H9 (cell line): ENCODE results near the gene NRIP3. TPM values are rescaled to one million over a fixed set of nuclear protein-coding genes. Genes with fewer than 3 reads are reported as not detected.
A peak's percentile ranks its signal among the peaks of the same experiment; 100 is the strongest.
"Not testable (repeated sequence)": the region's sequence is repeated elsewhere in the genome, so short reads cannot be mapped to it uniquely, and the experiment has no call there.

Source experiments
- DNase-seq: peaks from one replicate; pipeline ENCODE4 v3.0.0-alpha.2; 2017
- H2AFZ ChIP-seq: one replicate; pipeline ENCODE4 v1.6.1; 2013; ENCODE audit warnings: mild to moderate bottlenecking, low read length, control low read depth, moderate library complexity
- H2AK5ac ChIP-seq: 2 replicates; pipeline ENCODE4 v1.6.1; 2013; ENCODE audit warnings: low read length, control low read depth, mixed read lengths; ENCODE audit not compliant: insufficient read length
- H2BK120ac ChIP-seq: one replicate; pipeline ENCODE4 v1.6.1; 2013; ENCODE audit warnings: low read depth, mild to moderate bottlenecking, low read length, control low read depth, inconsistent platforms; ENCODE audit not compliant: poor library complexity, severe bottlenecking
- H2BK12ac ChIP-seq: 2 replicates; pipeline ENCODE4 v1.6.1; 2013; ENCODE audit warnings: low read length, control low read depth, mixed read lengths, low read depth; ENCODE audit not compliant: insufficient read length
- H2BK15ac ChIP-seq: 2 replicates; pipeline ENCODE4 v1.6.1; 2013; ENCODE audit warnings: low read depth, low read length, control low read depth
- H2BK20ac ChIP-seq: one replicate; pipeline ENCODE4 v1.6.1; 2013; ENCODE audit warnings: low read depth, mild to moderate bottlenecking, low read length, control low read depth, inconsistent platforms; ENCODE audit not compliant: poor library complexity, severe bottlenecking
- H2BK5ac ChIP-seq: 2 replicates; pipeline ENCODE4 v1.6.1; 2013; ENCODE audit warnings: low read length, control low read depth, mixed read lengths; ENCODE audit not compliant: insufficient read length
- H3K14ac ChIP-seq: 2 replicates; pipeline ENCODE4 v1.6.1; 2013; ENCODE audit warnings: low read length, control low read depth; ENCODE audit not compliant: insufficient read depth
- H3K18ac ChIP-seq: 2 replicates; pipeline ENCODE4 v1.6.1; 2013; ENCODE audit warnings: low read depth, mild to moderate bottlenecking, mixed read lengths, low read length, control low read depth; ENCODE audit not compliant: insufficient read length
- H3K23ac ChIP-seq: 2 replicates; pipeline ENCODE4 v1.6.1; 2013; ENCODE audit warnings: low read length, control low read depth, mixed read lengths, low read depth; ENCODE audit not compliant: insufficient read length
- H3K23me2 ChIP-seq: 2 replicates; pipeline ENCODE4 v1.6.1; 2013; ENCODE audit warnings: low read depth, mild to moderate bottlenecking, mixed read lengths, low read length, control low read depth; ENCODE audit not compliant: insufficient read length, poor library complexity, severe bottlenecking
- H3K27ac ChIP-seq: 2 replicates; pipeline ENCODE4 v1.5.1; 2013; ENCODE audit warnings: low read length, control low read depth, mixed read lengths, low read depth; ENCODE audit not compliant: insufficient read length
- H3K27me3 ChIP-seq: 2 replicates; pipeline ENCODE4 v1.6.1; 2013; ENCODE audit warnings: low read length, control low read depth, inconsistent platforms; ENCODE audit not compliant: insufficient read depth
- H3K4ac ChIP-seq: 2 replicates; pipeline ENCODE4 v1.6.1; 2013; ENCODE audit warnings: low read depth, mild to moderate bottlenecking, control low read depth, inconsistent platforms, low read length, moderate library complexity
- H3K4me1 ChIP-seq: 2 replicates; pipeline ENCODE4 v1.6.1; 2013; ENCODE audit warnings: low read length, control low read depth, inconsistent platforms; ENCODE audit not compliant: insufficient read depth
- H3K4me2 ChIP-seq: 2 replicates; pipeline ENCODE4 v1.6.1; 2013; ENCODE audit warnings: low read length, control low read depth, mixed read lengths; ENCODE audit not compliant: insufficient read length, insufficient read depth
- H3K56ac ChIP-seq: 2 replicates; pipeline ENCODE4 v1.6.1; 2013; ENCODE audit warnings: low read depth, mild to moderate bottlenecking, mixed read lengths, low read length, control low read depth; ENCODE audit not compliant: insufficient read length
- H3K79me1 ChIP-seq: 2 replicates; pipeline ENCODE4 v1.6.1; 2013; ENCODE audit warnings: low read depth, mild to moderate bottlenecking, moderate library complexity, low read length, control low read depth, inconsistent platforms; ENCODE audit not compliant: insufficient read depth, poor library complexity, severe bottlenecking
- H3K79me2 ChIP-seq: 2 replicates; pipeline ENCODE4 v1.6.1; 2013; ENCODE audit warnings: low read length, control low read depth, inconsistent platforms; ENCODE audit not compliant: insufficient read depth
- H3K9ac ChIP-seq: 2 replicates; pipeline ENCODE4 v1.6.1; 2013; ENCODE audit warnings: low read length, control low read depth, mixed read lengths; ENCODE audit not compliant: insufficient read length; ENCODE audit errors: extremely low read depth
- H3K9me3 ChIP-seq: one replicate; pipeline ENCODE4 v1.6.1; 2013; ENCODE audit warnings: low read depth, low read length, inconsistent platforms; ENCODE audit not compliant: control insufficient read depth
- H3T11ph ChIP-seq: one replicate; pipeline ENCODE4 v1.6.1; 2013; ENCODE audit warnings: mild to moderate bottlenecking, low read length, control low read depth, inconsistent platforms
- H4K20me1 ChIP-seq: one replicate; pipeline ENCODE4 v1.6.1; 2013; ENCODE audit not compliant: control insufficient read depth, insufficient read length, insufficient read depth
- H4K5ac ChIP-seq: 2 replicates; pipeline ENCODE4 v1.6.1; 2013; ENCODE audit warnings: low read depth, mild to moderate bottlenecking, mixed read lengths, low read length, control low read depth; ENCODE audit not compliant: insufficient read length
- H4K8ac ChIP-seq: replicated peaks from 2 replicates; pipeline ENCODE4 v1.6.1; 2013; ENCODE audit warnings: low read length, control low read depth, mixed read lengths, low read depth; ENCODE audit not compliant: insufficient read length
- H4K91ac ChIP-seq: 2 replicates; pipeline ENCODE4 v1.6.1; 2013; ENCODE audit warnings: low read depth, mild to moderate bottlenecking, moderate library complexity, mixed read lengths, low read length, control low read depth; ENCODE audit not compliant: insufficient read length
- H3K27ac Mint-ChIP-seq, 3 experiments: 2 replicates in 2 of 3; 3 replicates in 1 of 3; pipeline ENCODE4 v1.8.0; 2020 to 2021; ENCODE audit warnings: mixed read lengths in 3 of 3, mild to moderate bottlenecking in 1 of 3, moderate library complexity in 1 of 3
- H3K27me3 Mint-ChIP-seq: 2 replicates; pipeline ENCODE4 v1.8.0; 2021; ENCODE audit warnings: low read depth, mild to moderate bottlenecking, moderate library complexity, mixed read lengths
- H3K36me3 Mint-ChIP-seq, 3 experiments: 2 replicates in 2 of 3; 3 replicates in 1 of 3; pipeline ENCODE4 v1.8.0; 2020 to 2021; ENCODE audit warnings: low read depth in 3 of 3, mixed read lengths in 3 of 3; ENCODE audit not compliant: insufficient read depth in 1 of 3
- H3K4me1 Mint-ChIP-seq, 2 experiments: 2 replicates each; pipeline ENCODE4 v1.8.0; 2020; ENCODE audit warnings: mixed read lengths in 2 of 2
- H3K4me3 Mint-ChIP-seq, 2 experiments: 2 replicates in 1 of 2; 3 replicates in 1 of 2; pipeline ENCODE4 v1.8.0; 2020 to 2021; ENCODE audit warnings: mild to moderate bottlenecking in 2 of 2, mixed read lengths in 2 of 2, moderate library complexity in 1 of 2
- H3K9me3 Mint-ChIP-seq, 2 experiments: 2 replicates in 1 of 2; 3 replicates in 1 of 2; pipeline ENCODE4 v1.8.0; 2020; ENCODE audit warnings: mild to moderate bottlenecking in 2 of 2, mixed read lengths in 2 of 2, moderate library complexity in 1 of 2
- CTCF ChIP-seq: fragments of 200-600 bp; sonication (generic); conservative IDR thresholded peaks from 3 replicates; pipeline ENCODE4 v1.8.0; 2021; ENCODE audit warnings: antibody characterized with exemption, mild to moderate bottlenecking
- WGBS: extraction: QIAGEN DNeasy Blood & Tissue Kit; methylation state at CpG from one replicate; pipeline ENCODE4 v1.1.7; 2013; ENCODE audit warnings: missing lambda C conversion rate, low lambda C conversion rate, mixed read lengths; ENCODE audit not compliant: insufficient read length; ENCODE audit errors: extremely low coverage; 5-methylcytosine and 5-hydroxymethylcytosine counted together
- total RNA-seq: library from RNA; stranded (reverse); gene quantifications from 2 replicates; pipeline ENCODE4 v1.2.1, GENCODE V29; 2021

NRIP3 gene
- total RNA-seq, 1 experiment from 2014 or later = 4.2 TPM

- Mint-ChIP-seq H3K4me3 (no peak overlapping the region), H3K9me3 (no peaks in the 10 kb centered on the region), H3K36me3 (no peaks in the 10 kb centered on the region), H3K4me1 (peaks cover 12 to 14% of the 10 kb centered on the region in 2 experiments), H3K27me3 (no peaks in the 10 kb centered on the region; the same call in 1 of the 2 replicates), H3K27ac (peak overlapping the region in 1 of 3 experiments; percentile 34; a peak in 2 of 7 replicates)
- Histone ChIP-seq H3K79me2 (no peaks in the 10 kb centered on the region), H3K23me2 (no peaks in the 10 kb centered on the region), H3K79me1 (no peaks in the 10 kb centered on the region), H3K27ac (no peak overlapping the region), H4K91ac (no peak overlapping the region), H3K4me1 (peaks cover 7% of the 10 kb centered on the region), H2BK5ac (no peak overlapping the region), H3T11ph (no peak overlapping the region), H2AFZ (no peak overlapping the region), H4K8ac (no peak overlapping the region), H3K56ac (no peak overlapping the region), H4K5ac (no peak overlapping the region), H2BK20ac (no peak overlapping the region), H3K4ac (no peak overlapping the region), H3K4me2 (no peak overlapping the region), H3K9me3 (no peaks in the 10 kb centered on the region), H2BK15ac (no peak overlapping the region), H2AK5ac (no peak overlapping the region), H3K27me3 (no peaks in the 10 kb centered on the region), H3K14ac (no peak overlapping the region), H3K23ac (no peak overlapping the region), H3K9ac (no peak overlapping the region), H4K20me1 (no peaks in the 10 kb centered on the region), H2BK120ac (no peak overlapping the region), H2BK12ac (no peak overlapping the region), H3K18ac (no peak overlapping the region)
- DNase-seq = no peak
- no peak for TF ChIP-seq CTCF
- no CpG with 5 or more reads among the region's 10 CpGs for WGBS
Measured at GRCh38 chr11:8937159-8937558, 66.6 kb downstream of the NRIP3 start.

- not testable (repeated sequence) for H3K4me1 ChIP-seq, H3K9me3 Mint-ChIP-seq, H3K56ac ChIP-seq, DNase-seq, H3K14ac ChIP-seq, H3K27ac Mint-ChIP-seq, H3K27me3 ChIP-seq, H2BK12ac ChIP-seq, H3K9ac ChIP-seq, H2BK20ac ChIP-seq, H2AK5ac ChIP-seq, H4K5ac ChIP-seq, H3K23me2 ChIP-seq, H4K91ac ChIP-seq, H3K27ac ChIP-seq, H4K20me1 ChIP-seq, H3K4ac ChIP-seq, H3K4me2 ChIP-seq, H2AFZ ChIP-seq, H3K79me1 ChIP-seq, H2BK5ac ChIP-seq, H3K9me3 ChIP-seq, H3K23ac ChIP-seq, H2BK120ac ChIP-seq, H3K27me3 Mint-ChIP-seq, H4K8ac ChIP-seq, H3K18ac ChIP-seq, H3T11ph ChIP-seq, H3K79me2 ChIP-seq, H3K4me3 Mint-ChIP-seq, H3K36me3 Mint-ChIP-seq, H2BK15ac ChIP-seq
- WGBS = no CpG with 5 or more reads among the region's 2 CpGs
- peaks cover 12 to 14% of the 10 kb centered on the region in 2 experiments for H3K4me1 Mint-ChIP-seq
Measured at GRCh38 chr11:8935789-8936188, 68.0 kb downstream of the NRIP3 start.
